ENCODE results near the gene AFMID. TPM values are rescaled to one million over a fixed set of nuclear protein-coding genes. Genes with fewer than 3 reads are reported as not detected.

AFMID gene
- total RNA-seq, 4 donors from 2014 or later = 14.9 to 27.4 (median 20.3) TPM

GRCh38 chr17:78210111-78210510 lies 22.9 kb downstream of the AFMID start:
- no peak for TF ChIP-seq CTCF (IDR thresholded peaks at IDR 0.05; ENCODE audit: low read depth)

- no peak for TF ChIP-seq CTCF (IDR thresholded peaks at IDR 0.05; ENCODE audit: low read depth)
Measured at GRCh38 chr17:78211032-78211431, 23.9 kb downstream of the AFMID start.

GRCh38 chr17:78214016-78214705 lies 27.0 kb downstream of the AFMID start, which contains the start of gene BIRC5:
TSS of gene BIRC5 (plus strand) at chr17:78214253. CDS start at chr17:78214317, 64 bp downstream.
- no peak for TF ChIP-seq CTCF (IDR thresholded peaks at IDR 0.05; ENCODE audit: low read depth)

- no peak for TF ChIP-seq CTCF (IDR thresholded peaks at IDR 0.05; ENCODE audit: low read depth)
Measured at GRCh38 chr17:78214706-78215061, 27.5 kb downstream of the AFMID start.

- TF ChIP-seq CTCF (IDR thresholded peaks at IDR 0.05; ENCODE audit: low read depth) = no peak
Measured at GRCh38 chr17:78219396-78220150, 32.4 kb downstream of the AFMID start.

GRCh38 chr17:78223061-78223460 lies 35.9 kb downstream of the AFMID start:
- TF ChIP-seq CTCF (IDR thresholded peaks at IDR 0.05; ENCODE audit: low read depth) = no peak

- TF ChIP-seq CTCF (IDR thresholded peaks at IDR 0.05; ENCODE audit: low read depth) = no peak
Measured at GRCh38 chr17:78223765-78224164, 36.6 kb downstream of the AFMID start.

Data from subcutaneous adipose tissue (tissue), 4 donors.